ENCODE data around the gene PCSK4. TPM values are rescaled to one million over a fixed set of nuclear protein-coding genes. Genes with fewer than 3 reads are reported as not detected.

PCSK4 gene
- total and polyA plus RNA-seq, 2 of the 13 experiments (the other 11 are each of a cell fraction or from before 2014, with no cell fraction given): 2.0 to 2.7 TPM

DNA sequence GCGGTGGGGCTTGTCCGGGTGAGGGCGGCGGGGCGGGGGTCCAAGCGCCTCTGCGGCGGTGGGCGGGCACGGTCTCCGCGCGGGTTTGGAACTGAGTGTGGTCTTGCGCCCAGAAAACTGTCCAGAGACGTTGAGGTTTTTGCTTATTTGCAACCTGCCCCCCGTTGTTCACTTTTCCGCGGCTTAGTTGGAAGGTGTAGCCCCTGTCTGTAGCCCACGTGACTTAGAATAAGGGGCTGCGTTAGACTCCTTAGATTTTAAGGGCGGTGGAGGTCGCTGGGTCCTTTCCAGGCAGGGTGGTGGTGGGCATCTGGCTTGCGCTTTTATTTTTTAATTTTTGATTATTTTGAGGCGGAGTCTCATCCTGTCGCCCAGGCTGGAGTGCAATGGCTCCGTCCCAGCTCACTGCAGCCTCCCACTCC, 51.2 kb downstream of the PCSK4 start:
- POLR2A ChIA-PET: interaction anchor here (1.1 to 1.2 kb wide), 2 partner anchors 17 to 170 kb away, joined by 4 read pairs; partner anchors contain the start of gene CIRBP
- Histone ChIP-seq H3K36me3 (replicated peaks in 1 of 2; ENCODE audit: control insufficient read depth in 1 of 2, insufficient read depth in 2 of 2, low read length in 2 of 2) (peaks cover 16 to 40% of the 10 kb centered on the region in 2 experiments), H3K4me2 (ENCODE audit: low read depth, low read length) (peak overlapping the region; percentile 99), H4K20me1 (ENCODE audit: insufficient read depth, low read length) (peaks cover 36% of the 10 kb centered on the region), H3K27me3 (ENCODE audit: control insufficient read depth in 1 of 2, insufficient read depth in 2 of 2, low read length in 2 of 2) (no peaks in the 10 kb centered on the region), H3K4me1 (ENCODE audit: insufficient read depth, low read length) (peaks cover 33% of the 10 kb centered on the region), H3K9me3 (ENCODE audit: low read length) (no peaks in the 10 kb centered on the region), H2AFZ (ENCODE audit: low read length) (no peak overlapping the region), H3K4me3 (replicated peaks in 1 of 3; ENCODE audit: insufficient read depth in 1 of 3, low read depth in 2 of 3, low read length in 3 of 3) (peak overlapping the region; percentile 86 to 89 (median 87)), H3K9ac (ENCODE audit: insufficient read depth, low read depth, low read length) (peak overlapping the region; percentile 99), H3K79me2 (ENCODE audit: insufficient read depth, low read length) (peaks cover 31% of the 10 kb centered on the region), H3K27ac (ENCODE audit: extremely low read length, insufficient read depth, low read length) (peak overlapping the region; percentile 82)
- no peak for DNase-seq (ENCODE audit: low spot score)
- peak; percentile 4; the same call in 2 of the 3 replicates for ATAC-seq
- TF ChIP-seq MXI1 (IDR thresholded peaks at IDR 0.05; ENCODE audit: borderline replicate concordance, low read depth, low read length) (no peak), RAD51 (IDR thresholded peaks at IDR 0.05; ENCODE audit: borderline replicate concordance) (peak; percentile 40; the same call in 1 of the 2 replicates), PRMT3 (CRISPR knock-in tag; IDR thresholded peaks at IDR 0.05; ENCODE audit: borderline replicate concordance, low read depth) (no peak), FOXO4 (CRISPR knock-in tag; conservative IDR thresholded peaks at IDR 0.05) (0 out of 2 replicates have a peak, but pooled peaks have one; percentile 51), RARG (CRISPR knock-in tag; IDR thresholded peaks at IDR 0.05; ENCODE audit: low read depth) (no peak), MTF2 (CRISPR knock-in tag; IDR thresholded peaks at IDR 0.05; ENCODE audit: borderline replicate concordance) (0 out of 2 replicates have a peak, but pooled peaks have one; percentile 67), TEAD2 (CRISPR knock-in tag; IDR thresholded peaks at IDR 0.05) (no peak), ZNF883 (CRISPR knock-in tag; IDR thresholded peaks at IDR 0.05; ENCODE audit: not compliant biosample characterization) (no peak), TSC22D2 (CRISPR knock-in tag; IDR thresholded peaks at IDR 0.05; ENCODE audit: borderline replicate concordance) (no peak), CBFB (CRISPR knock-in tag; IDR thresholded peaks at IDR 0.05) (no peak), ZNF546 (CRISPR knock-in tag; conservative IDR thresholded peaks at IDR 0.05) (no peak), NFE2 (CRISPR knock-in tag; IDR thresholded peaks at IDR 0.05) (no peak), ZNF670 (CRISPR knock-in tag; IDR thresholded peaks at IDR 0.05; ENCODE audit: borderline replicate concordance) (no peak)
- CTCF ChIA-PET (ENCODE audit: low intra/inter-chr PET ratio, low total read pairs): no interaction called here
- no TSS peak for BruUV-seq (replicated peaks)
- in situ Hi-C loops (cut with HindIII; ENCODE audit: extremely low pct_ligation_motif_present, low pct_unique_long_range_greater_than_20kb): no loop called here
- FAIRE-seq: no peak
- intact Hi-C loops (cut with micrococcal nuclease; ENCODE audit: unreplicated experiment): no loop called here
- 0% methylated on average over 7 of the region's 26 CpGs for WGBS (ENCODE audit: low lambda C conversion rate)

Measured in HepG2 (cell line).